ENCODE measurements around the gene NOS1. TPM values are rescaled to one million over a fixed set of nuclear protein-coding genes. Genes with fewer than 3 reads are reported as not detected.
A peak's percentile ranks its signal among the peaks of the same experiment; 100 is the strongest.

The NOS1 gene
- total RNA-seq, 1 experiment from 2014 or later, result 2.3 TPM

DNA sequence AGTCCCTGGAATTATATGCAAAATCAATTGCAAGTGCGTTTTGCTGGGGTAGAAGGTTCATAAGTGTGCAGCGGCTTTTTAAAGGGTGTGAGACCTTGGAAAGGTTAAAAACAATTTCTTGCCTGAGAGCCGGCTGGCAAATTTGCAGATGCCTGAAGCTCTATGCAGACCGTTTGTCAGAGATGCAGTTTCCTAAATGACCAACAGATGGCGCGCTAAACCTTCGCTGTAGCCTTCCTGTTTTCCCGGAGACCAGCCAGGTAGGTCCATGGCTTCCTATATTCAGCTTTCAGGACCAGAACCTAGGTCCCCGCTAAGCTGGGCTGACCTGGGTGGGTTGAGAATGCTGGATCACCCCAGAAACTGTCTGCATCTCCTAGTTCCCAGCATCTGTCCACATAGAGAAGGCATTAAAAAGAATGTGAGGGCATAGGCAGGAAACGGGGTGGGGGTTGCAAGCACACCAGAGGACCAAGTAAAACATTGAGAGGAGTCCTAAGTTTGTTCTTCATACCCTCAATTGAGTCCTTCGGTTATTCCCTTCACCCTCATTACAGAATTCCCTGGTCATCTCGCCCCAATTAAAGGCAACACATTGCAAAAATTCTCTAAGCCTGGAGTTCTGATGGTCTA, 5.7 kb upstream of the NOS1 start:
- no peaks in the 10 kb centered on the region for H4K20me1 ChIP-seq (ENCODE audit: control insufficient read depth, insufficient read depth, insufficient read length)
- no peaks in the 10 kb centered on the region for H3K79me1 ChIP-seq (ENCODE audit: insufficient read depth, low read depth, low read length, poor library complexity, severe bottlenecking)
- no peak overlapping the region for H2AK5ac ChIP-seq (ENCODE audit: insufficient read length, low read length)
- no peaks in the 10 kb centered on the region for H3K23me2 ChIP-seq (ENCODE audit: insufficient read length, low read depth, low read length, poor library complexity, severe bottlenecking)
- H4K8ac ChIP-seq (replicated peaks; ENCODE audit: insufficient read length, low read depth, low read length), result no peak overlapping the region
- Mint-ChIP-seq H3K4me3 (no peak overlapping the region), H3K36me3 (ENCODE audit: insufficient read depth in 1 of 3, low read depth in 3 of 3) (no peaks in the 10 kb centered on the region; a peak in 1 of 7 replicates), H3K27me3 (ENCODE audit: low read depth) (peaks cover 66% of the 10 kb centered on the region), H3K4me1 (peaks cover 2 to 8% of the 10 kb centered on the region in 2 experiments; a peak in 3 of 4 replicates), H3K27ac (no peak overlapping the region), H3K9me3 (peaks cover 4% of the 10 kb centered on the region in 2 experiments; a peak in 2 of 5 replicates)
- no peaks in the 10 kb centered on the region for H3K4me1 ChIP-seq (ENCODE audit: insufficient read depth, low read length)
- no peak overlapping the region for H4K5ac ChIP-seq (ENCODE audit: insufficient read length, low read depth, low read length)
- H2AFZ ChIP-seq (ENCODE audit: low read length), result peak overlapping the region; percentile 90
- H3K27me3 ChIP-seq (ENCODE audit: insufficient read depth, low read length), result peaks cover 5% of the 10 kb centered on the region; the same call in 1 of the 2 replicates
- WGBS (ENCODE audit: extremely low coverage, insufficient read length, low lambda C conversion rate), result no CpG with 5 or more reads among the region's 12 CpGs
- H3K9ac ChIP-seq (ENCODE audit: extremely low read depth, insufficient read length, low read length), result no peak overlapping the region
- H3K4me2 ChIP-seq (ENCODE audit: insufficient read depth, insufficient read length, low read length), result no peak overlapping the region
- no peak overlapping the region for H3K14ac ChIP-seq (ENCODE audit: insufficient read depth, low read length)
- no peaks in the 10 kb centered on the region for H3K9me3 ChIP-seq (ENCODE audit: control insufficient read depth, low read depth, low read length)
- H3K56ac ChIP-seq (ENCODE audit: insufficient read length, low read depth, low read length), result no peak overlapping the region
- no peak overlapping the region for H2BK5ac ChIP-seq (ENCODE audit: insufficient read length, low read length)
- no peak overlapping the region for H2BK120ac ChIP-seq (ENCODE audit: low read depth, low read length, poor library complexity, severe bottlenecking)
- H3T11ph ChIP-seq (ENCODE audit: low read length), result no peak overlapping the region
- no peak overlapping the region for H2BK15ac ChIP-seq (ENCODE audit: low read depth, low read length)
- H3K27ac ChIP-seq (ENCODE audit: insufficient read length, low read depth, low read length), result no peak overlapping the region
- H3K23ac ChIP-seq (ENCODE audit: insufficient read length, low read depth, low read length), result no peak overlapping the region
- no peak overlapping the region for H3K18ac ChIP-seq (ENCODE audit: insufficient read length, low read depth, low read length)
- H3K79me2 ChIP-seq (ENCODE audit: insufficient read depth, low read length), result no peaks in the 10 kb centered on the region
- no peak overlapping the region for H3K4ac ChIP-seq (ENCODE audit: low read depth, low read length)
- no peak overlapping the region for H2BK12ac ChIP-seq (ENCODE audit: insufficient read length, low read depth, low read length)
- peak; percentile 88 for DNase-seq
- TF ChIP-seq, protein P1, sequence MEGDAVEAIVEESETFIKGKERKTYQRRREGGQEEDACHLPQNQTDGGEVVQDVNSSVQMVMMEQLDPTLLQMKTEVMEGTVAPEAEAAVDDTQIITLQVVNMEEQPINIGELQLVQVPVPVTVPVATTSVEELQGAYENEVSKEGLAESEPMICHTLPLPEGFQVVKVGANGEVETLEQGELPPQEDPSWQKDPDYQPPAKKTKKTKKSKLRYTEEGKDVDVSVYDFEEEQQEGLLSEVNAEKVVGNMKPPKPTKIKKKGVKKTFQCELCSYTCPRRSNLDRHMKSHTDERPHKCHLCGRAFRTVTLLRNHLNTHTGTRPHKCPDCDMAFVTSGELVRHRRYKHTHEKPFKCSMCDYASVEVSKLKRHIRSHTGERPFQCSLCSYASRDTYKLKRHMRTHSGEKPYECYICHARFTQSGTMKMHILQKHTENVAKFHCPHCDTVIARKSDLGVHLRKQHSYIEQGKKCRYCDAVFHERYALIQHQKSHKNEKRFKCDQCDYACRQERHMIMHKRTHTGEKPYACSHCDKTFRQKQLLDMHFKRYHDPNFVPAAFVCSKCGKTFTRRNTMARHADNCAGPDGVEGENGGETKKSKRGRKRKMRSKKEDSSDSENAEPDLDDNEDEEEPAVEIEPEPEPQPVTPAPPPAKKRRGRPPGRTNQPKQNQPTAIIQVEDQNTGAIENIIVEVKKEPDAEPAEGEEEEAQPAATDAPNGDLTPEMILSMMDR (conservative IDR thresholded peaks at IDR 0.05), result peak; percentile 93
- H4K91ac ChIP-seq (ENCODE audit: insufficient read length, low read depth, low read length), result no peak overlapping the region
- no peak overlapping the region for H2BK20ac ChIP-seq (ENCODE audit: low read depth, low read length, poor library complexity, severe bottlenecking)
